CD1c-positive myeloid dendritic cell (primary cell): ENCODE data around the gene STK39.

Experiments used
- DNase-seq: peaks from one replicate; pipeline ENCODE4 v3.0.0-alpha.2; 2016; ENCODE audit errors: extremely low spot score

The STK39 gene

DNA sequence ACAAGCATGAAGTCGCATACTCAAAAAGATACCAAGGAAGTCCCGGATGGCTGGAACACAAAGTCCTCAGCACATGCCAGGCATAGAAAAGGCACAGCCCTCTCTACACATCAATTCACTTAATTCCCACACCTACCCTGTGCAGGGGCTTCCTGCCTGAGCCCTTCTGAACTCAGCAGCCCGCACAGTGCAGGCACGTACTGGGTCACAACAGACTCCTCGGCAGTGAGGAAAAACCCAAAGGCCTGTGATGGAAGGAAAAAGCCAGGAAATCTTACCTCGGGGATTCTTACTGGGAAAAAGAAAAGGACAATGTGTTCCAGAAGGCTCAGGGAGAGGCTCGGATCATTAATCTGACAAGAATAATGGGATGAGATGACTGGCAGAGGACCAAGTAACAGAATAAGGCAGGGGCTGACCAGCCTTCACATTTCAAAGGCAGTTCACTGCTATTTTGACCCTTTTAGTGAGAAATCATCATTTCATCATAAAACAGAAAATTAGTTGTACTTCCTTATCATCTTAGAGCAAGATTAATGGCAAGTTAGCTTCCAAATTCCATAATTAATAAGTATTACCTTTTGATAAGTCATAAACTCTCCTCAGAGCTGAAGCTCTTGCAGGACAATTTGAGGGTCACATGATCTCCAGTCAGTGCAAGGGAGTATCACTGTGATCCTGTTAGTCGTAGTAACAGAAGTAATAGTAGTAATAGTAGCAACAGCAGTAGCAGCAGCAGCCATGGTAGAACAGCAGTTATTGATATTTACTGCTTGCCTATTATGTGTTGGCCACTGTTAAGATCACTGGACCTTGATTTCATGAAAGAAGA, 87.4 kb downstream of the STK39 start:
- no peak for DNase-seq

DNA sequence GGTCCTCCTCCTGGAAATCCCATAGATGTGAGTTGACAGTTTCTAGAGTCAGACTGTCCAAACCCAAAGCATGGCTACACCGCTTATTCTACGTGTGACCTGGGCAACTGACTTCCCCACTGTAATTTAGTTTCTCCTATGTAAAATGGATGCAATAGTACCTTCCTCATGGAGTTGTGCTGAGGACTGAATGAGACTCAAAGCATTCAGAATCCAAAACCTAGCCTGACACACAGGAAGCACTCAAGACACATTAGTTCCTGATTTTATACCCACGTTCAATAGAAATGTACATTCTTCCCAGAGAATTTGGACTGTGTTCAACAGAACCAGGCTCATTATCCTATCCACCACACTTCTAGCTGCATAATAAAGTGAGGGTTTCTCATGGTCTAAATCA, 88.8 kb downstream of the STK39 start:
- peak; percentile 21 for DNase-seq

DNA sequence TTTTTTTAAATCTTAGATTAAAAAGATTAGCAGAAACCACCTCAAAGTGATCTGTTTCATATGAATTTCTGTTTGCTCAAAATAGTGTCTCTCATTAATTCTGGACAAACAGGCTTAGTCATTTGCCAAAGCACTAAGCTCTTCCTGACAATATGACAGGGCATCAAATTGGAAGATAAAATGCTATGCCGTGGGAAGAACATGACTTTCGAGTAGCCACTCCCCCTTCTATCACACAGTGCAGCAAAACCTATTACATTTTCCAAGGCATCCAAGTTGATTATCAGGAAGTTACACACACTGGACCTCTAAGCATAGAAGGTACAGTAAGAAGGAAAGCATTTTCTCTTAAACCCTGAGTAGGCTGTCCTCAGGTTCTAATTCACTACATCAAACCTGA, 89.5 kb downstream of the STK39 start:
- DNase-seq, result no peak

DNA sequence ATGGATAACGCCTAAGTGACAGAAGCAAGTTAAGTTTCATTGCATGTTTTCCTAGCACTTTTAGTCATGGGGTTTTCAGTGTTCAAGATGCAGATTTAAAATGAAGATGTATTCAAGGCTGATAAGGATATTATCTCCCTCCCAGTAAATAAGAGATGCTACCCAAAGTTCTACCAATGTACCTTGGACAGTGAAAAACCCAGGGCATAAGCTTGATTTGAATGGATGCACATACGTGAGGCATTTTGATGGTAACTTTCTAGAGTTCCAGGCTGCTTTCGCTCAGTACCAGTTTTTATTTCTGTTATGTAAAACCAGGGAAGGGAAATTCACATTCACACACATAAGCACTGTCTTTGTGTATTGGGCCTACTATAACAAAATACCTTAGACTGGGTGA, 90.3 kb downstream of the STK39 start:
- DNase-seq, result no peak

DNA sequence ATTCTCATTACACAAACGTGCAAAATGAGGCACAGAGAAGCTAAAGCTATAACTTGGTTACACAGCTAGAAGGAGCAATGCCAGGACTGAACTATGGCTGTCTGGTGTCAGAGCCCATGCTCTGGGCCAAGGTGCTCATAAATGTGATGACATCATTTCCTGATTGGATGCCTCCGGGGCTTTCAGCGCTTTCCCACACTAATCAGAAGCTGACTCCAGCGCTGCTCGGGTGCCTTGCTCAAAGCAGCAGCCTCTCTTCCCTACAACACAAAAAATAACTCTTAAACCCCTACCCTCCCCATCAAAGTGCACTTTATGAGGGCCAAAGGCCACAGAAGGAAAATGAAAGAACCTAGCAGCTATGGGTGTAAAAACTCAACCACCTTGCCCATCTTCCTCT, 90.7 kb downstream of the STK39 start:
- DNase-seq, result no peak

DNA sequence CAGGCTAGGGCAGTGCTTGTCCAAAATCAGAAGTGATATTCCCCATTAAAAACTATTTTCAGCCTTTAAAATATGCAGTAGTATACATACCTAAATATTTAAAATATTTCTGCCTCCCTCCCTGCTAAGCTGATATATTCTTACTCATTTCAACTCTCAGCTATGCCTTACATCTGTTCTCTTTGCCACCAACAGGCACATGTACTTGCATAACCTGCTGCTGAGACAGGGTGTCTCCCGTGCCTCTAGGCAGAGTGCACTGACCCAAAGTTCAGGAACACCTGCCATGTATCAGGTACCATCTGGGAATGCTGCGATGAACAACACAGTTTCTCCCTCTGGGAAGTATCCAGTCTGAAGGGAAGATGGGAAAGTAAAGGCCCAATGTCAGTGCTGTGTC, 91.7 kb downstream of the STK39 start:
- no peak for DNase-seq

DNA sequence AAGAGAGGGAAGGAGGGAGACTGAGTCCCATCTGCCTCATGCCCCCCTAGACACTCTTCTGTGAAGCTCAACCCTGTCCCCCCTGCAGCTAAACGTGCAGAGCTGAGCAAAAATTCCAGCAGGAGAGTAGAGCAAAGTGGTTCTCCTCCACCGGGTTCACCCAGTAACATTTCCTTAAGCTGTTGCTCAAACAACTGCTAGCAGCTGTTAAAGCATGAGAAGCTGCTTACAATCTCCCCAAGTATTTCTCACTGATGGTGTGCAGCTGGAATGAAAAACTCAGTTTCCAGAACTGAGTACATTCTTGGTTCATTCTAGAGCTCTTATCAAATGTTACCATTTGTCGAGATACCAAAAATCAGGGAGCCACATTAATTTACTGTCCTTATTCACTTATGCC, 92.3 kb downstream of the STK39 start:
- no peak for DNase-seq

DNA sequence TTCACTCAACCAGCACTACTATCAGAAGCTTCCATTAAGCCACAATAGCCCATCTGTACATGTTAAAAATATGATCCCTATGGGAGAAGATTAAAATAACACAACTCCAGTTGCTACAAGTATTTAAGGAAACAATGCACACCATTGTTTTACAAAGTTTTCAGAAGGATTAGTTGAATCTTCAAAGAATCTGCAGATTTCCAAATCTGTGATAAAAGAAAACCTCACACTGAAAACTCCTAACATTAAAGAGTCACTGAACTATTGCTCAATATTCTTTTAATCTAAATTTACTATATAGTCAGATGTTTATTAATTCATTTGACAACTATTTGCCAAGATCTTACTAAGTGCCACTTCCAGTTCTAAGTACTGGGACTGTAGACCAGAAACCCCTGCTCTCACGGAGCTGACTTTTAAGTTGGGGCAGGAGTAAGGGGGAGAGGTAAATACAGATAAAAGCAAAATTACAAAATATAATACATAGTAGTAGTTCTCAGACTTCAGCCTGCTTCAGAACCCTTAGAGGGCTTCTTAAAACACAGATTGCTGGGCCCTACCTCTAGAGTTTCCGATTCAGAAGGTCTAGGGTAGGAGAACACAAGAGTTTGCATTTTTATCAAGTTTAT, 94.4 kb downstream of the STK39 start:
- DNase-seq, result no peak

DNA sequence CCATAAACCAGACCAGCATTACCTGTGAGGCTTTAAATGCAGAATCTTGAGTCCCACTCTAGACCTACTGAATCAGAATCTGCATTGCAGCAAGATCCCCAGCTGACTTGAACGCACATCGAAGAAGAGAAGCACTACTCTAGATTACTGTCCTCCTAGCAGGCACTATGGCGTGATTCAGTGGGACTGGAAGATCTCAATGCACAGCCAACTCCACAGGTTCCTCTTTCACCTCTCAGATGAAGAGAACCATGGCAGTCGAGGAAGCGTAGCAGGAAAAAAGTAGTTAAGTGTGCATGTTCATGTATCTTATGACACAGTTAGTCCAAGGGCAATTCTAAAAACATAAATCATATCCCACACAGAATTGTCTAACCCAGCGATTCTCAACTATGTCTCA, 97.4 kb downstream of the STK39 start:
- DNase-seq, result peak; percentile 42

DNA sequence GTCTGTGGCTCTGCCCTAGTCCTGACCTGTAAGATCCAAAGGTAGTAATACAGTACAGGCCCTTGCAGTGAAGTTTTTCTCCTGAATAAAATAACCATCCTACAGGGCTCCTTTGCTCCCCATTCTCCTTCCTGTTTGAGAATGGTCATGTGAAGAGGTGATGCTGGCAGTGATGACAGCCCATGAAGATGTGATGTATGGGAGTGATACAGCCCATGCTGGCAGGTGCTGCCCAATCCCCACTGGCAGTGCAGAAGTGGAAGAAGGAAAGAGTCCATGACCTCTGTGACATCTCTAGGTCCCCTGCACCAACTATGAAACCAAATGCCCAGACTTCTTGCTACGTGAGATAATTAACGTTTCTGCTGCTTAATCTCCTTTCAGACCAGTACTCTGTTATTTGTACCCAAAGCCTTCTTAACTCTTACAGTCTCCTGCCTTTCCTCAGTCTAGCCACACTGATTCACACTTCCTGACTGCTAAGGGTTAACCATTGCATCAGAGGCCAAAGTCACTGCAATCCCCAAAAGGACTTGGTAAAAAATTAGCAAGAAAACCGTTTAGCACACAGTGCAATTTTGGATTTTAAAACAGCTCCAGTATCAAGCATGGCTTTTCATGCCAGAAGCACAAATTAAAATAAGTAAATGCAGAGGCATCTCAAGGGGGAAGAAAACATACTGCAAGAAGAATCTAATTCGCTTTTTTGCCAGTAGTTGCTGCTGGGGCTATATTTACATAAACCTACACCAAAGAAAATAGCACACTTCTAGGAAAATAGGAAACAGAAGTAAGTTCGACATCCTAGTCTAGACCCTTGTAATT, 98.0 kb downstream of the STK39 start:
- DNase-seq, result no peak

DNA sequence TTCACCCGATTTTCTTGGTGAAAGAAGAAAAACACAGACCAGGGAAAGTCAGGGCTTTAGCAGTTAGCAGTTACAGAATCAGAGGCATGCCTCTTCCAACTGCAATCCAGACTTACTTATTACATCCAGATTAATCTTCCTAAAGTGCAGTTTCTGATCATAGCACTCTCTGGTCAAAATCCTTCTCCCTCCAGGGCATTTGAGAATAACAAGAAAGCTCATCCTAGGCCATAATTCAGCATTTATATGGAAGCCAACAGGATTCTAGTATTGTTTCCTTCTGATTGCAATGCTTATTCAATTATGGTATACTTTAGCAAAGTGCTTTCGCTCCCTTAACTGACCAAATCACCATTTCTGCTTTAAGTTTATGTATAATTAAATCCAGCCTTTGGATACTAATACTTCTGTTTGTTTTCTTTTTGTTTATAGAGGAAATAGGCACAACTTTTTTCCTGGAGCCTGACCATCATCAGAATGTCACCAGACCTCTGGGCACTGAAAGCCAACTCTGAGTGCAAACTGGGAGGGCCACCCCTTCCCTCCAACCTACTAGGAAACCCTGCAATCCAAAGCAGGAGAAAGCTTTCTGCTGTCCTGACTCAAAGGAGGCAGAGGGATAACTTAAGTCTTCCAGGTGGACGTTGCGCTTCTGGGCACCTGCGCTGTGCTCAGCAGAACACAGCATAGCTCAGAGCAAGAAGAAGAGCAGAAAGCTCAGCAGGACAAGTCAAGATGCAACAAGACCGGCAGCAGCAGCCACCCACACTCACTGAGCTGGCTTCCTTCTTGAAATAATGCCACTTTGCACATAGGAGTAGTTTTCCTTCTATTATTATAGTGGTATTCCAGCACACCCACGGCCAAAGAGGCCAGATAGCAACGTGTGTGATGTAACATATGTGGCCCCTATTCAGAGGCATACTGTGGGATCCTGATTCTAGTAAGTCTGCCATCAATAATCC, 99.3 kb downstream of the STK39 start:
- no peak for DNase-seq

DNA sequence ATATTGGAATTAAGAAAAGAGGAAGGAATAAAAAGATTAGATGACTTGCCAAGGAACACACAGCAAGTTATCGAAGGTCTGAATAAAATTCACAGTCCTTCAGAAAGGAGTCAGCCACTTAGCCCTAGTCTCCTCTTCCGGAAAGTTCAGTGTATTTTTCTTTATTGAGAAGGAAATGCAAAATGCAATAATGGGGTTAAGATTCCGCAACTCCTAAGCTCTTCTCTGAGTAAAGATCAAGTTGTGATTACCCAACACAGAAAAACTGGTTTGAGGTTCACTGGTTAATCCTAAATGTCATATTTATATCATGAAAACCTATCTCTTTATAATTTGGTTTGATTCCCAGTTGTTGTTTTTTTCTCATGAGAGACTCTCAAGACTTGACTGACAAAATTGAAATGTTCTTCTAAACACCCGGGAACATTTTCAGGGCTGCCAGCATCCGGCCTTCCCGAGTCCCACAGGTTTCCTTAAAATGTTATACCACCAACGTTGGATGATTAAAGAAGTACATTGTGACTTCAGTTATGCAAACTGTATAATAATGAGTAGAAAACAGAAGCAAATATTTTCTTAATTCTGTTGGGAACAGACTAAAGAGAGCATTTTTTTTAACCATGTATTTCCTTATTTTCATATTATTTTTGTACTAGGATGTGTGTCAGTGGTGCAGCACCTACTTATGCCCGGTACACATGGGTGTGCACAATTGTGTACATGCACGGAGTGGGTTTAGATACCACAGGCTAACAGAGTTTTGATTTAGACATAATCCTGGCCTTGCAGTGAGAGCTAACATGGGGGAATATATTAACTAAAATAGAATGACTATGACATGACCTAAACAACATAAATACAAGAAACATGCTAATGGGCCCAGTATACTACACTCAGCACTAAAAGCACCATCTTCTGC, 100.2 kb downstream of the STK39 start:
- DNase-seq, result no peak

DNA sequence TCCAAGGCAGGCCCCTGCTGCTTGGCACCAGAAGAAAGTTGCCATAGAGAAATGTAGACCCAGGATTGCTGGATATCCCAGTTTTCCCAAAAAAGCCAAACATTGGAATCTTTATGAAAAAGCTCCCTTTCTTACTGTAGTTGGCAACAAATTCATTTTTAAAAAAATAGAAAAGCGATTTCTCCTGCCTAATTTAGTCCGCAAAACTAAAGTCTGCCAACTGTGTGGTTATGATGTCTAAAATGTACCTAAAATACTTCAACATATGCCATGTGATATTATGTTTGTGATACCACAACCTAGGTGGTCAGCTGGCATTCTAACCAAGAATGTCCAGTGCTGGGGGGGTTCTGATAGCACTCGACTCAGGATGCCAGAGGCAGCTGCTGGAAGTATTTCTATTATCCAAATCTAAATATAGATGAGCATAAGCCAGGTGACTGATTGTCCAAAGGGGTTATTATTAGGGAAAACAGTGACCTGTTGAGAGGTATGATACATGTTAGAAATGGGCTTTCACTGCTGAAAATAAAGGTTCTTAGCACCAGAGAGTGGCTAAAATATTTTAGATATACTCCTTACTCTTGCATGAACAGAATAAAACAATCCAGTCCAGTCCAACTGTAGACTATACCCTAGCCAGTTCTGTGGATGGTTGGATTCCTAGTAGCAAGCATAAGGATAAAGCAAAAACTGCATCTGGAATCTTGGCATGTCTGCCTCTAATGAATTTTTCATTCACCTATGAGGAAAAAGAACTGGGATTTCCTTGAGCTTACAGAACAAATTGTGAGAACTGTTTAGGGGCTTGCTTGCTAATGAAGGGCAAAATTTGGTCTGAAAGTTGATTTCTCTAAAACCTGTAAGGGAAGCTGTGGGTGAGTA, 101.7 kb downstream of the STK39 start:
- DNase-seq, result no peak

DNA sequence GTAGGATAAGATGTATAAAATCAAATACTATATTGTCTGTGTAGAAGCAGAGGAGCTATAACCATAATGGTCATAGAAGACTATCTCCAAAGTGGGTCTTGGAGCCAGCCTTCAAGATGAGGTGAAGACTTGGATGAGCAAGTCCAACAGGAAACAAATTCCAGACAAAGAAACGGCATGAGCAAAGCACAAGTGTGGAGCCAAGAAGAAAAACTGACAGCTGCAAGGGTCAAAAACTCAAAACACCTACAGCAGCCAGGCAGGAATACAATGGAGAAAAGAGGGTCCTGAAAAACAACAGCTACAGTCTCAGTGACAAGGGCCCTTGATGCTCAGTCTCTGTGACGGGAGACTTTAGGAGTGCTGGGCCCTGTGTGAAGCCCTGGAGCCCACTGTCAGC, 102.4 kb downstream of the STK39 start:
- no peak for DNase-seq

DNA sequence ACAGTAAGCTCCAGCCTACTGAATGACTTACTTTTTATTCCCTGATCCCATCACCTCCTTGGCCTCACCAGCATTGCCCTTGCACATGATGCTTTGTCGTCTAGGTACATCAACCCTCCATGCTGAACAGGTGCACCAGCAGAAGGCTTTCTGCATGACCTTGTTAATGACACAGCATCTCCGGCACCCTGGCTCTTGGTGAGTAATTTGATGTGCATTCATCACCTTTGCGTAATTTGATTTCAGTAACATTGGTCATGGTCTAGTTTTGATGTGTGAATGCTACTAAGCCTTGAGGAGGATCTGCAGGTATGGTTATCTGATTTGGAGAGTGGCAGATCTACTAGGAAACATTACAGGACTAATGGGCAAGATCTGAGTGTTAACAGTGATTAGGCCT, 103.6 kb downstream of the STK39 start:
- no peak for DNase-seq

DNA sequence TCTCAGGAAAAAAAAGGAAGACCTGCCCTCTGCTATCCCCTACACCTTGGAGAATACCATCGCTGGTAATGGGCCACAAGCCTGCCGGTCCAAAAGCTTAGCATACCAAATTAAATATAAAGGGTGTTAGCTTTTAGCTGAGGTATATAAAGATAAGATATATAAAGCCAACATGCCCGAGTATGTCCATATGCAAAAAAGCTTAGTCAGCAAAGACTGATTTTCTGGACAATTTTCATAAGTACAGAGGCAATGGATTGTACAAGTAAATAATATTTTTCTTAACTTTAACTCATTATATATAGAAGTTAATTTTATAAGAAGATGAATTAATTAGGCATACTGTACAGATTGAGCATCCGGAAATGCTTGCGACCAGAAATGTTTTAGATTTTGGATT, 106.5 kb downstream of the STK39 start:
- DNase-seq, result no peak

DNA sequence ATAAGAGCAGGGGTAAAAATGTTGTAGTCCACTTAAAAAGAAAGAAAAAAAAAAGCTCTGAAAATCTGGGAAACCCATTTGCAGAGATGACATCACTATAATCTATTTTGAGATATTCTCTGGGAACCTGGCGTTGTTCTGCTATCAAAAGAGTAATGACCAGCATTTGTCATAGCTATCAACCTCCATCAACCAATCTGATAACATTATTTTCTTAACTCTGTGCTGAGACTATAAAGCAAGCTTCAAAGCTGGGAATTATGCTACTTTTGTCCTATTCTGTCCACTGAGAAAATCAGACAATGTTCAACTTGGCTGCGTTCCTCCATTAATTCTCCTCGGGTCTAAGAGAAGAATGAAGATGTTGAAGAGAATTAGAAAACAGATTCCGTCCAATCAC, 107.5 kb downstream of the STK39 start:
- DNase-seq, result no peak

DNA sequence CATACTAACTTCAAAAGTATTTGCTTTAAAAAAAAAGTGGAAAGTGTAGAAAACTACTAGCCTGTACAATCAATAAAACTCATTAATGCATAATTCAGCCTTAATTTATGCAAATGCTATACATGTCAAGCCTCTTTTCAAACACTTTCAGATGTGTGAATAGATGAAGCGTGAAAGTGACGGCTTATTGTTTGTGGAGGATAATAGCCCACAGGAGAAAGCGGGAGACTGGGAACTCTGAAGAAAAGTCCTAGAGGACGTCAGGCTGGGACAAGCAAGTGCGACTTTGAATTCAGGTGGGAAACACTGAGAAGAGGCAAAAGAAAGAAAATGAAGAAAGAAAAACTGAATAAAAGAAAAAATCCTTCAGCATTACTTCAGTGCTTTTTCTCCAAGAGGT, 108.5 kb downstream of the STK39 start:
- no peak for DNase-seq

DNA sequence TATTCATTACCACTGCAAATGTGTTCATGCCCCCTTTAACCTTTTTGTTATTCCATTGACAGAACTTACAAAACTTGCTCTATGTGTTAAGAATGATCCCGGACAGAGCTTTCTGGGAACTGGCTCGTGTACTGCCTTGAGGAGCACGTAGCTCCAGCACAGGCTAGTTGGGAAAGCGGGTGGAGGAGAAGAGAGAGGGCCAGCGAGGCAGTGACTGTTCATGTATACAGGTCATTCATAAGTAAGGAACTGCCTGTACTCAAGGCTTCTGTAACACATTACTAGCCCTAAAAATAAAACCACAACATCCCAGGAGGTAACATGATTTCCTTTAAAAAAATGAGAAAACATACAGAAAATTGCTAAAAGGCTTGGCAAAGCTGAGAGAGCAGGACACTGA, 109.0 kb downstream of the STK39 start:
- DNase-seq, result no peak
